DMS153 (cell line): ENCODE data around the gene IMMP2L.

Experiments used
- DNase-seq: peaks from one replicate; lab custom pipeline; 2025; lab: John Stamatoyannopoulos, UW

The IMMP2L gene

DNA sequence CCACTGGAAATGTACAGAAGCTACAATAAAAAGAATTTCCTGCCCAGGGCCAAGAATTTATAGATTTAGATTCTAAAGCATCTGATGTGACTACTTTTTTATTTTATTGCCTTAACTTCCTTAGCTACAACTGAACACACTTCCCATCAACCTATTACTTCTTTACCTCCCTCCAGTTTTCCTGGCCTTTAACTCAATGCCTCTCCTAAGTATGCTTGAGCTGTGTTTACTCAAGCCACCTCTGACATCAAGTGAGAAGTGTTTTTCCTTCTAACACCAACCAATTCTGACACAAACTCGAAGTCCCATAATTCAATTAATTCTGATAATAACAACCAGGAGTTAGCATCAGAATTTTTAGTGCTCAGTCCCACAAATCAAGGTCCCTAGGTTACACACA lies 170.0 kb downstream of the IMMP2L start:
- no peak for DNase-seq

DNA sequence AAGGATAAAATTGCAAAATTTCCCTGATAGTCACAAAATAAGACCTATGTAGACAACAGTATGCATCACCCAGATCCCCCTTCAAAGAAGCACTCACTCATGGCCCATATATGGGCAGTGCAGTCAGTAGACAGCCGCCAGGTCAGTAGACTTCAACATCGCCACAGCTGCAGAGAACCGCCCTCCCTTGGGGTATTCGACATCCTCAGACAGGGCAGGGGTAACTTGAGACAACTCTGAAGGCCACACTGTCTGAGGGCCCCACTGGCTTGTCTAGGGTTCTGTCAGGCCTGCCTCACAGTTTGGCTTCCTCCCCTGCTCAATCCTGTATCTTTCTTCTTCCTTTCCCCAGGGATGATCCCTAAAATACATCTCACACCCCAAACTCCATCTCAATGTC lies 172.3 kb downstream of the IMMP2L start:
- no peak for DNase-seq

DNA sequence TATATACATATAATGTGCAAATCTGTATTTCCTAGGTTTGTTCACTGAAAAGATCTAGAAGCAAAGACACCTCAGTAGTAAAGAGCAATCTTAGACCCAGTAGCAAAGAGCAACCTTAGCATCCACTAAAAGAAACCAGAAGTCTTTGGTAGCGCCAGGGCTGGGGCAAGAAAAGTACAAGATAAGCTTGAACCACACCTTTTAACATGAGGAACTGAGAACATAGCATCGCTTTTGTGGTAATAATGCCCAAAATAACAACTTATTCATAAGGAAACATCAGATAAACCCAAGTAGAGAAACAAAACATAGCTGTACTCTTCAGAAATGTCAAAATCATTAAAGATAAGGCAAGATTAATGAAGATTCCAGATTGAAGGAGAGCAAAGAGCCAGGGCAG lies 173.4 kb downstream of the IMMP2L start:
- DNase-seq, result no peak

DNA sequence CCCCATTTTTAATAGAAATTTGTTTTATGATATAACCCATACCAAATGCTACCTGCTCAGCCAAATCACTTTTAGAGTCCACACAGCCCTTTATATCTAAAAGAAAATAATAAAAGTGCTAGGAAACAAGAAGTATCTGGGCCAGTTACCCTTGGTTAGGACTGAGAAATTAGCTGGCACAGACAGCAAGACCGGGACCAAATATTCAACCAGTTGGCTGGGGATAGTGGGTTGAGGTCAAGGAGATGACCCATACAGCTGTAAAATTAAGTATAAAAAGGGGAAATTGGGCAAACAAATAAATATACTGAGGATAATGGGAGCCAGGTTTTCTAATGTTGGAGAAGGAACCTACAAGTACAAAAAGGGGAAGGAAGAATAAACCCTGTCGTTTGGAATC lies 174.3 kb downstream of the IMMP2L start:
- DNase-seq, result no peak

DNA sequence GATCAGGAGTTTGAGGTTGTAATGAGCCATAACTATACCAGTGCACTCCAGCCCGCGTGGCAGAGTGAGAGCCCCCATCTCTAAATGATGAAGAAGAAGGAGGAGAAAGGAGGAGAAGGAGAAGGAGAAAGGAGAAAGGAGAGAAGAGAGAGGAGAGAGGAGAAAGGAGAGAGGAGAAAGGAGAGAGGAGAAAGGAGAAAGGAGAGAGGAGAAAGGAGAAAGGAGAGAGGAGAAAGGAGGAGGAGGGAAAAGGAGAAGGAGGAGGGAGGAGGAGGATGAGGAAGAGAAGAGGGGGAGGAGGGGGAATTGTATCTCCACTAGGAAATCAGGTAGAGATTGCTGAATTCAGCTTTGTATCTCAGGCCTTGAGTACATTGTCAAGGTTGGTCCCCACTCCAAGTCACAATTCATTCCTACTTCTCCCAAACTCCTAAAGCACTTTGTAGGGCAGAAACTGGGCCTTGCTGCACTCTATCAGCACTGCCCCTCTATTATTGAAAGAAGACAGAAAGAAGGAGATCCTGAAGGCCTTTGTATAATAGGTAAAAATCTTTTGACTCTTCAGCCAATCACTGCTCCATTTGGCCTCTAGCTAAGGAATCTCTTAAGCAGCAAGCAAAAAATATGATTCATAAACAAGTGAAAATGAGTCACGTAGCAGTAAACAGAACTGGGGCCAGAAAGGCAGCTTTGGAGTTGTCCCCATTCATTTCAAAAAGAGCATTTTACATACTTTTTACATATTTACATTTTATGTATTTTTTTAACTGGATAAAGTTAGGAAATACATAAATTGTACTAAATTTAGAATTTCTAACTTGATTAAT lies 178.0 kb downstream of the IMMP2L start:
- DNase-seq, result no peak

DNA sequence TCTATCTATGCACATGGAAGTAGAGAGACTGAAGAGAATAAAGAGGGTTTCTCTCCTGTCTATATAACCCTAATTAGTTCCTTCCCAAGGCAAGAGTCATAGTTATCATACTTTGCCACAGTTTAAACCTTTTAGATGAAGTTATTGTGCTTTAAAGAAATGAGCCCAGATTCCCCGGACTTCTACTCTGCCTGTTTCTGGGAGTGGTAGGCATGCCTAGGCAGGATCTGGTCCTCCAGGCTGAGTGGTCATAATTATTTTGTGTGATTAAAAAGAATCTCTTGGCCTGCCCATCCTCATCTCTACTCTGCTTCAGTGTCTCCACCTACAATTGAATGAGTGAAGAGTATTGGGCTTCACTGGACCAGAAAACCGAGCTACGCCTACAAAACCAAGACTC lies 179.2 kb downstream of the IMMP2L start:
- DNase-seq, result no peak

DNA sequence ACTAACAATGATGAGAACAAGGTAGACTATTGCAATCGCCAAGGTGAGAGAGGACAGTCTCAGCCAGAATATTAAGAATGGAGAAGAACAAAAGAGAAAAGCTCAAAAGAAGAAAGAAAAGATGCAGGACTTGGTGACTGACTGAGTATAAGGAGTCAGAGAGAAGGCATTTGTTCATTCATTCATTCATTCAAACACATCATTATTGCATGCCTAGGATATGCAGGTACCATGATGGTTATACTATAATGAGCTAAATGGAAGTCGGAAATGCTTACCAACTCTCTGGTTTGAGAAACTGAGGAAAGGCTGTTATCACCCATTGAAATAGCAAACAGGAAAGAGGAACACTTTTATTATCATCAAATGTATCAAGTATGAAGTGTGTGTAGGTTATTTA lies 180.7 kb downstream of the IMMP2L start:
- no peak for DNase-seq

DNA sequence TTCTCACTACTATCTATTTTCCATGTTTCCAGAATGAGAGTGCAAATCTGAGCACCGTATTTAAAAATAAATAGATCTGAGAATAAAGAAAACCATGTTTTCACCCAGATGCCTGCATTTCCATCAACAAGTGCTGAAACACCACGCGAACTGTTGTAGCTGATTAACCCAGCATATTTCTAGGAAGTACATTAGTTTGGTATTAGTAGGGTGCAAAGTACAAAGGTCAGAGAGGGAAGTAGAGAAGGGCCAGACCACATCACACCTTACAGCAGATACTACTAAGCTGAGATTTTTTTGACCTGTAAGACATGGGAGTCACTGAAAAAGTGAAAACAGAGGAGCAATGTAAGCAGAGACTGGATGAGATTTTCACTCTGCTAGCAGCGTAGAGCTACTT lies 181.3 kb downstream of the IMMP2L start:
- DNase-seq, result no peak

DNA sequence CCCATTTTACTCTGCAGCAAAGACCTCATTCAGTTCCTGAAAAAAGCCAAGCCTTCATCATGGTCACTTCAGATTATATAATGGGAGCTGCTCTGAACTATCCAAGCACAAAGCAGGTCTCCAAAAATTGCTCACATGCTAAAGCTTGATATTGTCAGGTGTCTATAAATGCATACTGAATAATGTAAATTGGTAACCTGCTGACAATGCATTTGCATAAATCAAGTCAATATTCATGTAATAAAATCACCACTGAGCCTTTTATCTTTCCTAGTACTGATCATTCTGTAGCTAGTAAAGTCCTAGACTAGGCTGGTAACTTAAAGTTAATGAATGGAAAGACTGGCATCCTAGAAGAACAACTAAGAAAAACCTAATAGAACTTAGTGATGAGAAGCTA lies 188.3 kb downstream of the IMMP2L start:
- no peak for DNase-seq

DNA sequence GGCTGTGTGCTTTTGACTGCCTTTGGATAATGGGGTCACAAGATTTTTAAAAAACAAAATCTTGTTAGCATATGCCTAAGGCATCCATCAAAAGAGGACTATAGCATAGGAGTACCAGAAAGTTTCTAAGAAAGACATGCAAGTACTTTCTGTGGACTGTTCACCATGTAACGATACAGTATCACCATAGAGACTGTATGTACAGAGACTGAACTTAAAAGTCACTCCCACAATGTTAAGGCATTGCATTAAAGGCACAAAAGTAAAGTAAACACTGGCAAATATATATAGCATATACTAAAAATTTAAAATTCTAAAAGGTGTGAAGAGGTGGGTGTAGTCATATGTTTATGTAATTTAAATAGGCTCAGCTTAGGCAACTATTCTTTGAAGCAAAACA lies 190.9 kb downstream of the IMMP2L start:
- no peak for DNase-seq

DNA sequence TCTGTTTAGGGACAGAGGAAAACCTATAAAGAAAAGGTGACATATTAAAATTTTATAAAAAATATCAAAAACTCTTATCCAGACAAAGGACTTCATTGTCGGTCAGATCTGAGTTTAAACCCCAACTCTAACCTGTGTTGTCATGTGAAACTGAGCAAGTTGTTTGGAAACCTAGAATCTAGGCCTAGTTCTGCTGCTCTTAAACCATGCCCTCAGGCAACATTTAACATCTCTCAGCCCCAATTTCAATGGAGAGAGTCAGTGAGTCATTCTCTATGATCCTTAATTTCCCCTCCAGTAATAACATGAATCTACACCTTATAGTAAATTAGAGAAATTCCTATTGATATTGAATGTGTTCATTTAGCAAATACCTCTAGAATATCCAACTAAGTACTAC lies 192.3 kb downstream of the IMMP2L start:
- DNase-seq, result no peak

DNA sequence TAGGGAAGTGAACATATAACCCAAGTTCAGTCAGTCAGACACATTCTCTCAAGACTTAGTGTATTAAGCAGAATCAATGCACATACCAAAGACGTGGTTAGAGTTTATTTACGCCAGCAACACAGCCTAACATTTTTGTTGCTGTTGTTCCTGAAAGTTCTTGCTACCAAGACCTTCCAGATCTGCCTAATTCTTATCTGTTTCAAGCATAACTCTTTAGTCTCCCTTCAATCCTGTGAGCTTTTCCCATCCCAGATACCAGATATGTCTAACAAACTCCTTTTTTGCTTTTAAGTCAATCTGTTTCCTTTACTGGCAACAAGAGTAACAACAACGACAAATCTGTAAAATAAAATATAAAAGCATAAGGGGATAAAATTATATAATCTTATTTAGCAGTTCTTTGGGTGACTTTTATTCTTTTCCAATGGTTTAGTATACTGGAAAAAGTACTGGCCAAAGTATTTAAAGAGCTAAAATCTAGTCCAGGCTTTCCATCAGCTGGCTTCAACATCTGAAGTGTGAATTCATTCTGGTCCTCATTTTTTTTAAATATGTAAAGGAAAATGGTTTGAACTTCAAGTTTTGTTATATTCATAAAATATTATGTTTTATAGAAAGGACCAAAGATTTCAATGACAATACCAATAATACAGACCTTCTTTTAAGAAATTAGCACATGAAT lies 193.8 kb downstream of the IMMP2L start:
- DNase-seq, result no peak

DNA sequence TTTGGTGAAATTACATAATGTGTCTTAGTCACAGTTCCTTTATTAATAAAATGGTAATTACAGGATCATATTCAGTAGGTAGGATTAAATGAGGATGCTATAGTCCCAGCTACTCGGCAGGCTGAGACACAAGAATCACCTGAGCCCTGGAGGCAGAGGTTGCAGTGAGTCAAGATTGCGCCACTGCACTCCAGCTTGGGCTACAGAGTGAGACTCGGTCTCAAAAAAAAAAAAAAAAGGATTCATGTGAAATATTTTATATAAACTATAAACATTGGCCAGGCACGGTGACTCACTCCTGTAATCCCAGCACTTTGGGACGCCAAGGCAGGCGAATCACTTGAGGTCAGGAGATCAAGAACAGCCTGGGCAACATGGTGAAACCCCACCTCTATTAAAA lies 197.9 kb downstream of the IMMP2L start:
- DNase-seq, result no peak

DNA sequence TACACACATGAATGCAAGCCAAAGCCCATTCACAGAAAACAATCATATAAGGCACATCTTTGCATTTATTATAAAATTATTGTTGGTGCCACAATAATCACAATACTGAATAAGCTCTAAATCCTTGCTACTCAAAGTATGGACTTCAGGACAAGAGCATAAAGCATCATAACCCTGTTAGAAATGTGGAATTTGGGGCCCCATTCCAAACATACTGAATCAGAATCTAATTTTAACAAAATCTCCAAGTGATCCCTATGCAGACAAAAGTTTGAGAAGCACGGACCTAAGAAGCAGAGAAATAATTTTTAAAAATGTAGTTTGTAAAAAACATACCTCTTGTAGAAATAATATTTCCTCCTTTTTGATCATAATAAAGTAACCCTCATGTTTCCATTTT lies 199.2 kb downstream of the IMMP2L start:
- no peak for DNase-seq

DNA sequence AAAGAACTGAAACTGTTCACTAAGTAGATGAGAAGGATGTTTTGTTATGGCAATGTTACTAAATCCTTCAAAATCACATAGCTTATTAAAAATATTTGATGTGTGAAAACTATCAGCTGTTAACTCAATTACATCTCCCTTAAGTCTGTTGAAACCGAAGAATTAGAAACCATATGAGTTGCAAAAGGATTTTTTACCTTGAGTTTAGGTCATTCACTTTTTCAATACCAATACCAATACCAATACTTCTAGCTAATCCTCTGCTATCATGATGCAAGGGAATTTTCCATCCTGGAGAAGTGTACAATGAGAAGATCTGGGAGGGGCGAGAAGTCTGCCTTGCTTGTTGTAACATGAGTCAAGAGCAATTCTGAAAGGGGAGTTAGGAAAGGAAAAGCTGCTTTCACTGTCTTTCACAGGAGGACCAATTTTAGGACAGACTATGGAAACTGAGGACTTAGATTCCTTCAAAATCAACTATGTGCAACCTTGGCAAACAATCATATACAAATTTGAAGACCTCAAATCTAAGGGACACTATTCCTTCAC lies 199.7 kb downstream of the IMMP2L start:
- DNase-seq, result no peak

DNA sequence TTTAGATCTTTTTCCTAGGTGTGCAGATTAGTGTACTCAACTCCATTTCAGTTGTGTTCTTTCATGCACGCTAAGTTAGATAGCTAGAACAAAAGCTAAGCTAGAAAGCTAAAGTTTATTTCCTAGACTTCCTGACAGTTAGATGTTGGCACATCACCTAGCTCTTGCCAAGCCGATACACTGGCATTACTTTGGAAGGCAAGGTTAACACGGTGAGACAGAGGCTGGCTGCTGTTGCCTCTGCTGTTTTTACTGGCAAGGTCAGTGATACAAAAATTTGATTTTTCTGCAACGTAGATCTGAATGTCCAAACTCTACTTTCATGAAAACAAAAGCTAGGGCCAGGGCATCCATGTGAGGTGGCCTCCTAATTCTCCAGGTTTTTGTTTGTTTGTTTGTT lies 203.4 kb downstream of the IMMP2L start:
- DNase-seq, result no peak

DNA sequence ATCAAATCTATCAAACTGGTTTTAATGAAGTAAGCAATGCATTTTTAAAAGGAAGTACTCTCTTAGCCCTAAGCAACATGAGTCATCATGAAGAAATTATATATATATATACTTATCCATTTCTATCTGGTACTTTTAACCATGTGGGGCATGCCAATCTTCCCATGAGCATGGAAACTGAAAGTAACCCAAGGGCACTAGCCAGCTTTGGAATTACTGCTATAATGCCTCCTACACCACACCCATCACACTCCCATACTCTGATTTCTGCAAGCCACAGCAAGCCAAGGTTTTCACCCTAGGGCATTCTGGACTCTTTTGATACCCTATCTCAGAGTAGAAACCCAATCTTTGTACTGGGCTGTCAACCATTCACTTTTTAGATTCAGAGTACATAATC lies 204.6 kb downstream of the IMMP2L start:
- no peak for DNase-seq

DNA sequence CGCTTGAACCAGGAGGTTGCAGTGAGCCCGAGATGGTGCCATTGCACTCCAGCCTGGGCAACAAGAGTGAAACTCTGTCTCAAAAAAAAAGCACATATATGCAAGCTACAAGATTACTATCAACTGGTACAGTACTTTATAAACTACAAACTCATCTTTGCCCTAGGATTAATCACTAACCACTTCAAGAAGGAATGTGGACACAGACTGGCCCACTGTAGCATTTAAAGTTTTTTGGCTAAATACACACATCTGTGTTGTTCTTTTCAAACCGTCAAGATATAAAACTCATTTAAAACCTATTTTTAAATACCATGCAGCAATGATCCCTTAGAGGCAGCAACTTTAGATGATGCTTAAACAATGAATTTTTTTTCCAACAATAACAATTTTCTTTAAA lies 205.4 kb downstream of the IMMP2L start:
- DNase-seq, result no peak

DNA sequence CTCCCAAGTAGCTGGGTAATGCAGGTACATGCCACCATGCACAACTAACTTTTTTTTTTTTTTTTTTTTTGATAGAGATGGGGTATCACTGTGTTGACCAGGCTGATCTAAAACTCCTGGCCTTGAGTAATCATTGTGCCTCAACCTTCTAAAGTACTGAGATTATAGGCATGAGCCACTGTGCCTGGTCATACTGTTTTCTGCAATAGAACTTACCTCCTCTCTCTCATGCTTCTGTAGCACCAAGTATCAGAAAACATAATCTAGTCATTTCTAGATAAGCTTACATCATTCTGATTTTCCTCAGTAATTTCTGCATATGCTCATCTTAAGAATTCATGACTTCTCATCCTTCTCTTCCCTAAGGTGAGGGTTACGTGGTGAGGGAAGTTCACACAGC lies 210.0 kb downstream of the IMMP2L start:
- DNase-seq, result no peak

DNA sequence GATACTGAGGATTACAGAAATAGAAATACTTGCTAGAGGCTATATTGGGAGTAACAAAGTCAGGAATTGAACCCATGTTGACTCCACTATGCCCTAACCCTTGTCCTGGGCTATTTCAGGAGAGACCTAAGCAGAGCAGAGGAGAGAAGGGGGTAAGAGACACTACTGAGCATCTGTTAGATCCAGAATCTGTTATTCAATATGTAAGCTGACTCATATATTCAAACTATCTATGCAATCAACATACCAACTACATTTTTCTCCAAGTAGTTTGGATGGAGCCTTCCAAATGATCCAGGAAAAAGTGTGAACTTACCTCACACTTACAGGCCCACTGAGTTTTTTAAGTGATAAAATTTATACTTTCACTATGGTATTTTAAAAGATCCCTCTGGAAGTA lies 216.1 kb downstream of the IMMP2L start:
- no peak for DNase-seq

DNA sequence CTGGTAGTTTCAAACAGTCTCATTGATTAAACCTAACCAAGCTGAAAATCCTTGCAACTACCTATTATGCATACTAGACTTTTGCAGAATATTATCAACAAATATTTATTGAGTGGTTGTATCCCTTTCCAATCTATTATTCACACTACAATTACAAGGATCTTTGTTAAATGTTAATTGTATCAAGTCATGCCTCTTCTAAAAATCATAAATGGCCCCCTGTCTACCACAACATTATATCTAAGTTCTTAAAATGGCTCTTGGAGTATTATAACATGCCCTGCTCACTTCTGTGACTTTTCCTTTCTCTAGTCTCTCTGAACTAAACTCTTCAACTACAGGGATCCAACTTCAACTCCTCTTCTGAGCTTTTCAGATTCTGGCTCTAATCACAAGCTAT lies 219.3 kb downstream of the IMMP2L start:
- DNase-seq, result no peak

DNA sequence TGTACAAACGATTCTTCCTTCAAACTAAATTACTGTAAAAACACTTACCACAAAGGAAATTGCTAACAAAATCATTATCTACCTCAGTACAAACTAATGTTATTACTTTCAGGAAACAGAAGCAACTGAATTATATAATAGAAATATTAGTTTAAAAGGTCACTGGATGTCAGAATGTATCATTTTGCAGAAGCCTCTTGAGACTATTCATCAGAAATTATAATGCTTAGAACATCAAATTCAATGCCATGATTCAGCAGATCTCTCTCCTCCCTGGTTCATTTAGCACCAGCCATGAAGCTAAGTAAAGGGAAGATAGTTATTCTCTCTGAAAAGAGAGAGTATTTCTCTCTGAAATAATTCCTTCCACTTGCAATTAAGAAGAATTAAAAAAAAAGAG lies 223.3 kb downstream of the IMMP2L start:
- DNase-seq, result no peak

DNA sequence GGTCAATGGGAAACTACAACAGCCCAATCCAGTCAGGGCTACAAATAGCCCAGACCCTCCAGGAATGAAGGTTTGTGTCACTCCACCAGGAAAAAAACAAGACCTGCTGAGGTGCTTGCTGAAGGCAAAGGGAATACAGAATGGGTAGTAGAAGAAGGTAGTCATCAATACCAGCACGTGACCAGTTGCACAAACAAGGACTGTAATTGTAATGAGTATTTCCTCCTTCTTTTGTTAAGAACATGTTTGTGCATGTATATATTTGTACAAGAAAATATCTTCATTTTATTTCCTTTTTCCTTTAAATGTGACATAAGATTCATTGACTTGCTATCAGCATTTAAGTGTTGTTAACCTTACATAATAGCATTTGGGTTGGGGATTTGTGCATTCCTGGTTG lies 229.3 kb downstream of the IMMP2L start:
- DNase-seq, result peak; percentile 61

DNA sequence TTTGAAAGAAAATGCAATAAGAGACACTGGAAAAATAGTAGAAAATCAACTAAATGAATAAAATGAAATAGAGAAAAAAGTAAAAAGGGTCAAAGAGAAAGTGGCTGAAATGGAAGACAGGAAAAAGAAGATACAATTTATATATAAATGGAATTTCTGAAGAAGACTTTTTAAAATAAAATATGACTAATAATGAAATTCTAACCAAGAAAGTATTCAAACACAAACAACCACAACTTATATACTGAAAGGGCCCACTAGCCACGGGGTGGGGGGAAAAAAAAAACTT lies 232.1 kb downstream of the IMMP2L start:
- DNase-seq, result no peak
